Measurements from ENCODE around the gene XRCC1. TPM values are rescaled to one million over a fixed set of nuclear protein-coding genes. Genes with fewer than 3 reads are reported as not detected.

XRCC1 gene
- total and polyA plus RNA-seq, 9 of the 15 experiments (the other 6 are each of a cell fraction or from before 2014, with no cell fraction given), result 1.5 to 36.9 (median 24.9) TPM

- TF ChIP-seq CHCHD3 (CRISPR knock-in tag; IDR thresholded peaks at IDR 0.05), result no peak
- TF ChIP-seq, protein P1, sequence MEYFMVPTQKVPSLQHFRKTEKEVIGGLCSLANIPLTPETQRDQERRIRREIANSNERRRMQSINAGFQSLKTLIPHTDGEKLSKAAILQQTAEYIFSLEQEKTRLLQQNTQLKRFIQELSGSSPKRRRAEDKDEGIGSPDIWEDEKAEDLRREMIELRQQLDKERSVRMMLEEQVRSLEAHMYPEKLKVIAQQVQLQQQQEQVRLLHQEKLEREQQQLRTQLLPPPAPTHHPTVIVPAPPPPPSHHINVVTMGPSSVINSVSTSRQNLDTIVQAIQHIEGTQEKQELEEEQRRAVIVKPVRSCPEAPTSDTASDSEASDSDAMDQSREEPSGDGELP (CRISPR knock-in tag; IDR thresholded peaks at IDR 0.05; ENCODE audit: borderline replicate concordance), result no peak
- TF ChIP-seq, protein P2, sequence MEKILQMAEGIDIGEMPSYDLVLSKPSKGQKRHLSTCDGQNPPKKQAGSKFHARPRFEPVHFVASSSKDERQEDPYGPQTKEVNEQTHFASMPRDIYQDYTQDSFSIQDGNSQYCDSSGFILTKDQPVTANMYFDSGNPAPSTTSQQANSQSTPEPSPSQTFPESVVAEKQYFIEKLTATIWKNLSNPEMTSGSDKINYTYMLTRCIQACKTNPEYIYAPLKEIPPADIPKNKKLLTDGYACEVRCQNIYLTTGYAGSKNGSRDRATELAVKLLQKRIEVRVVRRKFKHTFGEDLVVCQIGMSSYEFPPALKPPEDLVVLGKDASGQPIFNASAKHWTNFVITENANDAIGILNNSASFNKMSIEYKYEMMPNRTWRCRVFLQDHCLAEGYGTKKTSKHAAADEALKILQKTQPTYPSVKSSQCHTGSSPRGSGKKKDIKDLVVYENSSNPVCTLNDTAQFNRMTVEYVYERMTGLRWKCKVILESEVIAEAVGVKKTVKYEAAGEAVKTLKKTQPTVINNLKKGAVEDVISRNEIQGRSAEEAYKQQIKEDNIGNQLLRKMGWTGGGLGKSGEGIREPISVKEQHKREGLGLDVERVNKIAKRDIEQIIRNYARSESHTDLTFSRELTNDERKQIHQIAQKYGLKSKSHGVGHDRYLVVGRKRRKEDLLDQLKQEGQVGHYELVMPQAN (IDR thresholded peaks at IDR 0.05; ENCODE audit: borderline replicate concordance), result peak; percentile 7; the same call in 1 of the 2 replicates
- TF ChIP-seq KDM1A (IDR thresholded peaks at IDR 0.05), result 0 out of 4 replicates have a peak, but pooled peaks of 1 of the 2 experiments have one; percentile 4
- TF ChIP-seq MTF1 (CRISPR knock-in tag; IDR thresholded peaks at IDR 0.05; ENCODE audit: borderline replicate concordance), result no peak
- no peak for TF ChIP-seq REST (IDR thresholded peaks at IDR 0.05; ENCODE audit: borderline replicate concordance)
- no peak for TF ChIP-seq REST (CRISPR knock-in tag; IDR thresholded peaks at IDR 0.05; ENCODE audit: low read depth)
- no peak for TF ChIP-seq GTF2A2 (tag; IDR thresholded peaks at IDR 0.05)
- 0 out of 2 replicates have a peak, but pooled peaks have one; percentile 43 for TF ChIP-seq SMARCE1 (IDR thresholded peaks at IDR 0.05)
- no peak for TF ChIP-seq CHD4 (IDR thresholded peaks at IDR 0.05; ENCODE audit: insufficient read depth, insufficient replicate concordance, low read depth, low read length, poor library complexity, severe bottlenecking)
- no peak for TF ChIP-seq BRF1 (IDR thresholded peaks at IDR 0.05; ENCODE audit: borderline replicate concordance, extremely low read depth, insufficient read length)
- no peak for TF ChIP-seq EP300 (IDR thresholded peaks at IDR 0.05; ENCODE audit: low read length)
- TF ChIP-seq SAP30 (IDR thresholded peaks at IDR 0.05; ENCODE audit: borderline replicate concordance, insufficient read depth, low read depth, low read length, poor library complexity, severe bottlenecking), result peak; percentile 8
Measured at GRCh38 chr19:43596842-43597461, 21.6 kb upstream of the XRCC1 start (continued).
